ENCODE data around the gene CCDC57. TPM values are rescaled to one million over a fixed set of nuclear protein-coding genes. Genes with fewer than 3 reads are reported as not detected.
A peak's percentile ranks its signal among the peaks of the same experiment; 100 is the strongest.

CCDC57 gene
- total RNA-seq, 4 donors from 2014 or later, result 7.9 to 22.1 (median 9.8) TPM

- 78 to 80% methylated on average over 24 to 31 of the region's 39 CpGs for WGBS, 2 donors
Measured at GRCh38 chr17:82244413-82245133, 31.9 kb upstream of the CCDC57 start.

GRCh38 chr17:82243648-82244412 is 31.2 kb upstream of the CCDC57 start:
- H3K27me3 ChIP-seq, result no peaks in the 10 kb centered on the region
- TF ChIP-seq POLR2A (IDR thresholded peaks at IDR 0.05) (no peak), CTCF (IDR thresholded peaks at IDR 0.05) (no peak)
- WGBS, 2 donors, result 75 to 84% methylated on average over 10 to 12 of the region's 19 CpGs
- H3K4me1 ChIP-seq, result peaks cover 67 to 99% (median 73%) of the 10 kb centered on the region in 3 donors
- no peak overlapping the region for H3K4me3 ChIP-seq
- H3K36me3 ChIP-seq, result peaks cover 32 to 86% (median 49%) of the 10 kb centered on the region in 3 donors
- intact Hi-C loops (cut with DNase I), result no loop called here
- no peaks in the 10 kb centered on the region for H3K9me3 ChIP-seq
- DNase-seq, result no peak
- H3K27ac ChIP-seq, result peak overlapping the region; percentile 47 to 86 (median 78)

More at GRCh38 chr17:82244413-82245133, 31.9 kb upstream of the CCDC57 start:
- Histone ChIP-seq H3K4me1 (peaks cover 59 to 99% (median 66%) of the 10 kb centered on the region in 3 donors), H3K4me3 (no peak overlapping the region), H3K27me3 (no peaks in the 10 kb centered on the region), H3K36me3 (peaks cover 39 to 87% (median 56%) of the 10 kb centered on the region in 3 donors), H3K27ac (no peak overlapping the region), H3K9me3 (no peaks in the 10 kb centered on the region)
- no peak for DNase-seq
- TF ChIP-seq CTCF (IDR thresholded peaks at IDR 0.05), result peak in 4 of 6 experiments; percentile 31 to 60 (median 52)
- no peak for TF ChIP-seq POLR2A (IDR thresholded peaks at IDR 0.05)
- intact Hi-C loops (cut with DNase I), result no loop called here

- 63 to 85% methylated on average over 4 to 13 of the region's 29 CpGs for WGBS, 2 donors
- H3K36me3 ChIP-seq, result peaks cover 29 to 82% (median 42%) of the 10 kb centered on the region in 3 donors
Measured at GRCh38 chr17:82242977-82243647, 30.5 kb upstream of the CCDC57 start.

GRCh38 chr17:82242698-82242976 is 30.0 kb upstream of the CCDC57 start:
- H3K36me3 ChIP-seq, result peaks cover 29 to 82% (median 38%) of the 10 kb centered on the region in 3 donors
- H3K4me1 ChIP-seq, result peaks cover 74 to 99% (median 79%) of the 10 kb centered on the region in 3 donors
- H3K9me3 ChIP-seq, result no peaks in the 10 kb centered on the region
- no peaks in the 10 kb centered on the region for H3K27me3 ChIP-seq
- WGBS, 2 donors, result 78 to 86% methylated on average over 20 to 24 of the region's 24 CpGs
- DNase-seq, result no peak
- H3K27ac ChIP-seq, result peak overlapping the region; percentile 47 to 86 (median 78)
- TF ChIP-seq CTCF (IDR thresholded peaks at IDR 0.05) (no peak), POLR2A (IDR thresholded peaks at IDR 0.05) (no peak)
- H3K4me3 ChIP-seq, result no peak overlapping the region
- intact Hi-C loops (cut with DNase I), result no loop called here

More at GRCh38 chr17:82242977-82243647, 30.5 kb upstream of the CCDC57 start:
- DNase-seq, result no peak
- Histone ChIP-seq H3K9me3 (no peaks in the 10 kb centered on the region), H3K27ac (peak overlapping the region; percentile 47 to 86 (median 78)), H3K4me3 (no peak overlapping the region), H3K27me3 (no peaks in the 10 kb centered on the region), H3K4me1 (peaks cover 74 to 99% (median 79%) of the 10 kb centered on the region in 3 donors)
- intact Hi-C loops (cut with DNase I), result no loop called here
- no peak for TF ChIP-seq POLR2A (IDR thresholded peaks at IDR 0.05)
- TF ChIP-seq CTCF (IDR thresholded peaks at IDR 0.05), result no peak

Data from esophagus squamous epithelium (tissue), 5 donors.